Testis (tissue), 3 donors: ENCODE results near the gene MEP1B. TPM values are rescaled to one million over a fixed set of nuclear protein-coding genes. Genes with fewer than 3 reads are reported as not detected.

Experiments
- DNase-seq: peaks from one replicate; pipeline ENCODE4 v3.0.0-alpha.2; 2019
- H3K27ac ChIP-seq, 2 donors: fragments of 200-600 bp; sonication (generic); one replicate each; pipeline ENCODE4 v1.5.1; 2019
- H3K27me3 ChIP-seq: fragments of 200-600 bp; sonication (generic); one replicate; pipeline ENCODE4 v1.5.1; 2019
- H3K36me3 ChIP-seq: fragments of 200-600 bp; sonication (generic); one replicate; pipeline ENCODE4 v1.5.1; 2017; ENCODE audit warnings: low read depth; ENCODE audit errors: missing control alignments
- H3K4me1 ChIP-seq: fragments of 200-600 bp; sonication (generic); one replicate; pipeline ENCODE4 v1.5.1; 2019
- H3K4me3 ChIP-seq, 2 donors: fragments of 200-600 bp; sonication (generic); one replicate each; pipeline ENCODE4 v1.5.1; 2017 to 2019
- H3K9me3 ChIP-seq: fragments of 200-600 bp; sonication (generic); one replicate; pipeline ENCODE4 v1.5.1; 2017
- CTCF ChIP-seq, 3 experiments: fragments of 450-650 bp in 2 of 3; fragments of 200-600 bp in 1 of 3; sonication (generic) in 1 of 3; IDR thresholded peaks; one replicate each; pipeline ENCODE4 v1.5.1; 2016 to 2019; ENCODE audit warnings: antibody characterized with exemption in 3 of 3, mild to moderate bottlenecking in 2 of 3, moderate library complexity in 1 of 3
- POLR2A ChIP-seq: fragments of 450-650 bp; IDR thresholded peaks from one replicate; pipeline ENCODE4 v1.6.1; 2017; ENCODE audit warnings: antibody characterized with exemption, mild to moderate bottlenecking, moderate library complexity
- WGBS, 2 donors: methylation state at CpG; one replicate each; pipeline ENCODE4 v1.1.5; 2018; 5-methylcytosine and 5-hydroxymethylcytosine counted together
- intact Hi-C: fragments of 100-400 bp; cut with DNase I; formaldehyde crosslinking; loops from one replicate; pipeline ENCODE4 v1.15.1; 2023; ENCODE audit warnings: low total_unique reads
- polyA plus RNA-seq: library from polyadenylated mRNA; stranded (reverse); fragments of 350-450 nt; fragmentation: Illumina TruSeq; extraction: RNeasy Lipid Tissue Mini Kit (QIAGEN cat#74804); gene quantifications from one replicate; pipeline ENCODE4 v1.2.3, GENCODE V29; 2014; ENCODE audit warnings: low read depth, low replicate concordance; ENCODE audit not compliant: insufficient read depth
- total RNA-seq, 2 donors: library from RNA; depleted of rRNA; stranded (reverse); fragments of >200 nt; gene quantifications; one replicate each; pipeline ENCODE4 v1.2.3, GENCODE V29; 2016

Gene MEP1B
- total and polyA plus RNA-seq, 3 donors from 2014 or later = 0.19 to 0.78 (median 0.39) TPM

- intact Hi-C loops = no loop called here
- TF ChIP-seq CTCF (IDR thresholded peaks at IDR 0.05) (no peak), POLR2A (no peak)
- Histone ChIP-seq H3K27me3 (no peaks in the 10 kb centered on the region), H3K4me3 (no peak overlapping the region), H3K4me1 (no peaks in the 10 kb centered on the region), H3K36me3 (no peaks in the 10 kb centered on the region), H3K27ac (no peak overlapping the region), H3K9me3 (no peaks in the 10 kb centered on the region)
- WGBS, 2 donors = 82 to 87% methylated on average over 8 of the region's 8 CpGs
- DNase-seq = no peak
Observed at GRCh38 chr18:32249147-32249929, 59.5 kb downstream of the MEP1B start.

- no peaks in the 10 kb centered on the region for H3K4me1 ChIP-seq
Observed at GRCh38 chr18:32251466-32251865, 61.6 kb downstream of the MEP1B start.

GRCh38 chr18:32252141-32252860 lies 62.5 kb downstream of the MEP1B start:
- no peaks in the 10 kb centered on the region for H3K27me3 ChIP-seq
- H3K36me3 ChIP-seq = no peaks in the 10 kb centered on the region
- no peak overlapping the region for H3K4me3 ChIP-seq
- intact Hi-C loops = no loop called here
- no peak for TF ChIP-seq POLR2A
- TF ChIP-seq CTCF (IDR thresholded peaks at IDR 0.05) = no peak
- H3K27ac ChIP-seq = no peak overlapping the region
- no peaks in the 10 kb centered on the region for H3K4me1 ChIP-seq
- DNase-seq = no peak
- WGBS, 2 donors = 62% methylated on average over 8 of the region's 8 CpGs
- H3K9me3 ChIP-seq = no peaks in the 10 kb centered on the region

More at GRCh38 chr18:32251466-32251865, 61.6 kb downstream of the MEP1B start:
- TF ChIP-seq CTCF (IDR thresholded peaks at IDR 0.05) = no peak
- TF ChIP-seq POLR2A = no peak
- DNase-seq = no peak
- H3K27me3 ChIP-seq = no peaks in the 10 kb centered on the region
- 69 to 79% methylated on average over 3 of the region's 3 CpGs for WGBS, 2 donors
- H3K36me3 ChIP-seq = no peaks in the 10 kb centered on the region
- no peaks in the 10 kb centered on the region for H3K9me3 ChIP-seq
- H3K27ac ChIP-seq = no peak overlapping the region
- intact Hi-C loops = no loop called here
- H3K4me3 ChIP-seq = no peak overlapping the region

DNA sequence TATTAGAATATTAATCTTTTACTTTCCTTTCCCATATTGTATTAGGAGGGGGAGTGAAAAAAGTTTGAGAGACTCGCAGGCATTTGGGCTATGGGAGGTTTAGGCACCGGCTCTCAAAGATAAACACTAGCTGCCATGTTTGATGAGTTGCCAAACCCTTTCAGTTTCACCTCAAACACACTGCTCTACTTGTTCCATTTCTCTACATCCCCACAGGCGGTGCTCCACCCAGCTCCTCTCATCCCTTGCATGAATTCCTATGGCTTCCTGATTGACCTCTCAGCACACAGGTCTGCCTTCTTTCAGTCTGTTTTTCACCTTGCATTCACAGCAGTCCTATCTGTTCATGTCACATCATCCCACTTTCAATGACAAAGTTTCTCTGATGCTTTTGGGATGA lies 65.7 kb downstream of the MEP1B start:
- 82 to 88% methylated on average over 3 of the region's 3 CpGs for WGBS, 2 donors
- no peak overlapping the region for H3K4me3 ChIP-seq
- no peaks in the 10 kb centered on the region for H3K4me1 ChIP-seq
- H3K9me3 ChIP-seq = no peaks in the 10 kb centered on the region
- no peak for DNase-seq
- H3K27me3 ChIP-seq = no peaks in the 10 kb centered on the region
- H3K27ac ChIP-seq = no peak overlapping the region
- intact Hi-C loops = no loop called here
- H3K36me3 ChIP-seq = no peaks in the 10 kb centered on the region
- TF ChIP-seq POLR2A = no peak
- no peak for TF ChIP-seq CTCF (IDR thresholded peaks at IDR 0.05)
